HL-60 (cell line): ENCODE data around the gene FBXW10B.
"Not testable (repeated sequence)": the region's sequence is repeated elsewhere in the genome, so short reads cannot be mapped to it uniquely, and the experiment has no call there.

Experiments used
- DNase-seq, 2 experiments: peaks; one replicate each; pipeline ENCODE4 v3.0.0-alpha.2; 2010 to 2020; ENCODE audit warnings: low read depth in 1 of 2, low spot score in 1 of 2
- H3K27ac ChIP-seq: fragments of 250-450 bp; sonication (Bioruptor Pico); replicated peaks from 2 replicates; pipeline ENCODE4 v1.5.1; 2020; ENCODE audit warnings: mild to moderate bottlenecking, moderate library complexity
- H3K27me3 ChIP-seq: fragments of 250-450 bp; sonication (Bioruptor Pico); 2 replicates; pipeline ENCODE4 v1.5.1; 2021; ENCODE audit warnings: mild to moderate bottlenecking, moderate library complexity; ENCODE audit not compliant: insufficient read depth, poor library complexity, severe bottlenecking
- H3K4me3 ChIP-seq: replicated peaks from 2 replicates; pipeline ENCODE4 v1.5.1; 2011; ENCODE audit warnings: mild to moderate bottlenecking, control low read depth, low read length; ENCODE audit not compliant: insufficient read depth

The FBXW10B gene

GRCh38 chr17:15588017-15588416, 31.5 kb downstream of the FBXW10B start:
- DNase-seq, H3K4me3 ChIP-seq, H3K27me3 ChIP-seq, H3K27ac ChIP-seq: not testable (repeated sequence)

DNA sequence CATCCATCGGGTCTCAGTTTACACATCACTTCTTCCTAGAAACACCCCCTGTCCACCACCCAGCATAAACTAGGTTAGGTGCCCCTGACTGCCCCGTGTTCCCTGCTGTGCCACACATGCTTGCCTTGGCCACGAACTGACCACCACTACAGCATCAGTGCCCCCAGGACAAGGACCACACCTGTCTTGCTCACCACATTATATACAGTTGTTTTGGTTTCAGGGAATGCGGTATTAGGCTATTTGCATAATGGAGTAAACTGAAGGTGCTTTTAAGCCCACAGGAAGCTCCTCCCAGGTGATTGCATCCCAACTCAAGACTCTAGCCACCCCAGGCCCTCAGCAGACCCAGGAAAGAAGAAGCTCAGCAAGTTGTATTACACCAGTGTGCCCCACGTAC, 36.2 kb downstream of the FBXW10B start:
- DNase-seq, H3K4me3 ChIP-seq, H3K27me3 ChIP-seq, H3K27ac ChIP-seq: not testable (repeated sequence)

DNA sequence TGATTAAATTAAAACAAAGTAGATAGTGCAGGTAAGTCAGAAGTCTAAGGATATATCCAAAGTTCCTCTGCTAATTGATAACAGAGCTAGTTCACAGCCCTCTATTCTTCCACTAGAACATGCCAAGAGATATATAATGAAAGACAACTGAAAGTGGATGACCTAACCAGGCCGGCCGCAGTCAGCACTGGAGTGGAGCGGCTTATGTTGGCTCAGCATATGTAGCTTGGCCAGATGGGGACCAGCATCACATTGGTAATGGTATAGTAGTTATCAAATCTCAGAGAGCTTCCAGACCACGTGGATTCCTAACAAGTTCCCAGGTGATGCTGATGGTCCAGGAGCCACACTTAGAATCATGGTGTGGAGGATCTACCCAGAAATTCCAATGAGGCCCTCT, 38.0 kb downstream of the FBXW10B start:
- H3K27me3 ChIP-seq, H3K4me3 ChIP-seq, H3K27ac ChIP-seq, DNase-seq: not testable (repeated sequence)

DNA sequence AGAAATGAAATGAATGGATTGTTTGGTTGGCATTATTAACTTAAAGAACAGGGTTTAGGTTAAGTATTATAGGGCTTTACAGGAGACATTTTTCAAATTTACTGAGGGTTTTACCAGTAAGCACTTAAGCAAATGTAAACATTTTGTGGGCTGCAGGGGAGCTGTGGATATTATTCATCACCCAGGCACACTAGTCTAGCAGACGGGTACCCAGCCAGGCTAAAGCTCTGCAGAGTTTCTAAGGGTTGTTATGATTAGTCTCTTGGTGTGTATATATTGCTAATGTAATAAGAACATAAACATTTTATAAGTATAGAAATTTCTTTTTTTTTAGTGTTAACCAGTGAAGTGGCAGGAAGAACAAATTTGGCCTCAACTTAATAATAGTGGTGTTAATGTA, 42.7 kb downstream of the FBXW10B start:
- H3K27me3 ChIP-seq, H3K4me3 ChIP-seq, DNase-seq, H3K27ac ChIP-seq: not testable (repeated sequence)

DNA sequence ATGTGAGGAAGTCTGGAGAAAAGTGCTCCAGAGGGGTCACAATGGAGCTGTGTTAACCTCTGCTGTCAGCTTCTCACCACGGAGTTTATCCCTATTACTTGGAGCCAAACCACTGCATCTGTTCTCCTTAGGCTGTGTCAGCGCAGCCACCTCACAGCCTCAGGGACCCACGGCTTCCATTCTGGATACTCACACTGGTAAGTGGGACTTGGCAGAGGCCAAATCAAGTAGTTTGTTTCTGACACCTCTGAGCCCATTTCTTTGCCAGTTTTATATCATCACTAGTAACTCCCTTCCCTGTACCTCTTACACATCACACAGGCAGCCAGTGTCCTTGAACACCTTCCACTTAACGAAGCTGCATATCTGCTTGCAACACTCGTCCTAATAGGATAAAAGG, 44.8 kb downstream of the FBXW10B start:
- H3K4me3 ChIP-seq, DNase-seq, H3K27me3 ChIP-seq, H3K27ac ChIP-seq: not testable (repeated sequence)

- not testable (repeated sequence) for H3K27ac ChIP-seq, DNase-seq, H3K4me3 ChIP-seq, H3K27me3 ChIP-seq
Measured at GRCh38 chr17:15573870-15574269, 45.6 kb downstream of the FBXW10B start.
